HepG2 (cell line): Measurements from ENCODE around the gene NEDD8. TPM values are rescaled to one million over a fixed set of nuclear protein-coding genes. Genes with fewer than 3 reads are reported as not detected.

Experiments
- CENPX ChIP-seq: sonication (generic); formaldehyde crosslinking; IDR thresholded peaks from 2 replicates; pipeline ENCODE4 v1.9.0; 2021; ENCODE audit warnings: mild to moderate bottlenecking, missing genetic modification reagents, moderate library complexity
- KAT7 ChIP-seq: IDR thresholded peaks from 2 replicates; pipeline ENCODE4 v1.6.1; 2018; ENCODE audit warnings: borderline replicate concordance, missing compliant biosample characterization
- MIER2 ChIP-seq: IDR thresholded peaks from 2 replicates; pipeline ENCODE4 v1.6.1; 2016; ENCODE audit warnings: missing biosample characterization, missing genetic modification reagents
- NCOA5 ChIP-seq: sonication (generic); formaldehyde crosslinking; IDR thresholded peaks from 2 replicates; pipeline ENCODE4 v1.4.0; 2020; ENCODE audit warnings: missing genetic modification reagents
- NONO ChIP-seq, 2 experiments: fragments of 450-650 bp in 1 of 2; sonication (generic) in 1 of 2; formaldehyde crosslinking in 1 of 2; IDR thresholded peaks in 1 of 2; conservative IDR thresholded peaks in 1 of 2; 2 replicates each; pipeline versions ENCODE4 v1.6.1 to v1.8.0; 2017 to 2022; ENCODE audit warnings: mild to moderate bottlenecking in 1 of 2, missing genetic modification reagents in 1 of 2, moderate library complexity in 1 of 2
- RAD51 ChIP-seq: fragments of 450-650 bp; IDR thresholded peaks from 2 replicates; pipeline ENCODE4 v1.6.1; 2016; ENCODE audit warnings: borderline replicate concordance
- RFXAP ChIP-seq: sonication (generic); formaldehyde crosslinking; IDR thresholded peaks from 2 replicates; pipeline ENCODE4 v1.4.0; 2020; ENCODE audit warnings: missing genetic modification reagents, borderline replicate concordance
- SP140L ChIP-seq: sonication (generic); formaldehyde crosslinking; IDR thresholded peaks from 2 replicates; pipeline ENCODE4 v1.4.0; 2020; ENCODE audit warnings: missing genetic modification reagents, borderline replicate concordance
- SSRP1 ChIP-seq: IDR thresholded peaks from 2 replicates; pipeline ENCODE4 v1.6.1; 2016; ENCODE audit warnings: control low read depth
- ZBTB1 ChIP-seq: sonication (generic); formaldehyde crosslinking; IDR thresholded peaks from 2 replicates; pipeline ENCODE4 v1.4.0; 2020; ENCODE audit warnings: missing genetic modification reagents, borderline replicate concordance
- ZMYM2 ChIP-seq: sonication (generic); formaldehyde crosslinking; IDR thresholded peaks from 2 replicates; pipeline ENCODE4 v1.8.0; 2022; ENCODE audit warnings: mild to moderate bottlenecking, missing genetic modification reagents
- ZNF121 ChIP-seq: sonication (generic); formaldehyde crosslinking; IDR thresholded peaks from 2 replicates; pipeline ENCODE4 v1.5.0; 2020; ENCODE audit warnings: mild to moderate bottlenecking, missing genetic modification reagents
- ZNF207 ChIP-seq: fragments of 450-650 bp; IDR thresholded peaks from 2 replicates; pipeline ENCODE4 v1.6.1; 2016; ENCODE audit warnings: antibody characterized with exemption, borderline replicate concordance
- ZNF230 ChIP-seq: sonication (generic); formaldehyde crosslinking; IDR thresholded peaks from 2 replicates; pipeline ENCODE4 v1.4.0; 2020; ENCODE audit warnings: mild to moderate bottlenecking, missing genetic modification reagents
- ZNF792 ChIP-seq: IDR thresholded peaks from 2 replicates; pipeline ENCODE4 v1.6.1; 2016
- polyA plus RNA-seq, 8 experiments: library from polyadenylated mRNA; depleted of rRNA in 3 of 8; stranded (reverse) in 7 of 8; unstranded in 1 of 8; fragments of >200 nt; fragmentation: Illumina TruSeq in 4 of 8; extraction: Trizol in 4 of 8; gene quantifications; 2 replicates each; pipeline versions ENCODE4 v1.2.1 to v1.2.3, GENCODE V29; 2011 to 2016; ENCODE audit warnings: low read depth in 4 of 8, missing spikeins in 1 of 8, mixed read lengths in 1 of 8; ENCODE audit not compliant: insufficient read depth in 1 of 8
- total RNA-seq, 5 experiments: library from RNA; depleted of rRNA; stranded (reverse); fragments of >200 nt; fragmentation: Illumina TruSeq; extraction: Trizol; gene quantifications; 2 replicates each; pipeline ENCODE4 v1.2.3, GENCODE V29; 2016; ENCODE audit warnings: low read depth in 1 of 5
- TF ChIP-seq, protein P1 (sequence below): sonication (generic); formaldehyde crosslinking; IDR thresholded peaks from 2 replicates; pipeline ENCODE4 v1.4.0; 2020; ENCODE audit warnings: missing genetic modification reagents
- TF ChIP-seq, protein P2 (sequence below): IDR thresholded peaks from 2 replicates; pipeline ENCODE4 v1.6.1; 2016; ENCODE audit warnings: missing compliant biosample characterization, missing genetic modification reagents, borderline replicate concordance

NEDD8 gene
- total and polyA plus RNA-seq, 2 of the 13 experiments (the other 11 are each of a cell fraction or from before 2014, with no cell fraction given) = 535 to 713 TPM

DNA sequence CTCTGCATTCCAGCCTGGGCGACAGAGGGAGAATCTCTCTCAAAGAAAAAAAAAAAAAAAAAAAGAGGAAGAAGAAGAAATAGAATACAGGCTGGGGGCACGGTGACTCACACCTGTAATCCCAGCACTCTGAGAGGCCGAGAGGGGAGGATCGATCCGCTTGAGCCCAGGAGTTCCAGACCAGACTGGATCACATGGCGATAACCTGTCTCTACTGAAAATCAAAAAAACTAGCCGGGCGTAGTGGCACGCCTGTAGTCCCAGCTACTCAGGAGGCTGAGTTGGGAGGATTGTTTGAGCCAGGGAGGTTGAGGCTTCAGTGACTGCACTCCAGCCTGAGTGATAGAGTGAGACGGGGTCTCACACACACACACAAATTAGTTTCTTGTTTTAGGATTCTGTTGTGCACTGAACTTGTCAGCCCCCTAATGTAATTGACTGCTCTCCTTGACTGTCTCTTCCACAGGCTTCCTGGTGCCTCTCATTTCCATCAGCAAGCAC, 11.2 kb upstream of the NEDD8 start (continued):
- TF ChIP-seq, protein P1, sequence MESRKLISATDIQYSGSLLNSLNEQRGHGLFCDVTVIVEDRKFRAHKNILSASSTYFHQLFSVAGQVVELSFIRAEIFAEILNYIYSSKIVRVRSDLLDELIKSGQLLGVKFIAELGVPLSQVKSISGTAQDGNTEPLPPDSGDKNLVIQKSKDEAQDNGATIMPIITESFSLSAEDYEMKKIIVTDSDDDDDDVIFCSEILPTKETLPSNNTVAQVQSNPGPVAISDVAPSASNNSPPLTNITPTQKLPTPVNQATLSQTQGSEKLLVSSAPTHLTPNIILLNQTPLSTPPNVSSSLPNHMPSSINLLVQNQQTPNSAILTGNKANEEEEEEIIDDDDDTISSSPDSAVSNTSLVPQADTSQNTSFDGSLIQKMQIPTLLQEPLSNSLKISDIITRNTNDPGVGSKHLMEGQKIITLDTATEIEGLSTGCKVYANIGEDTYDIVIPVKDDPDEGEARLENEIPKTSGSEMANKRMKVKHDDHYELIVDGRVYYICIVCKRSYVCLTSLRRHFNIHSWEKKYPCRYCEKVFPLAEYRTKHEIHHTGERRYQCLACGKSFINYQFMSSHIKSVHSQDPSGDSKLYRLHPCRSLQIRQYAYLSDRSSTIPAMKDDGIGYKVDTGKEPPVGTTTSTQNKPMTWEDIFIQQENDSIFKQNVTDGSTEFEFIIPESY = 0 out of 2 replicates have a peak, but pooled peaks have one; percentile 35
- TF ChIP-seq, protein P2, sequence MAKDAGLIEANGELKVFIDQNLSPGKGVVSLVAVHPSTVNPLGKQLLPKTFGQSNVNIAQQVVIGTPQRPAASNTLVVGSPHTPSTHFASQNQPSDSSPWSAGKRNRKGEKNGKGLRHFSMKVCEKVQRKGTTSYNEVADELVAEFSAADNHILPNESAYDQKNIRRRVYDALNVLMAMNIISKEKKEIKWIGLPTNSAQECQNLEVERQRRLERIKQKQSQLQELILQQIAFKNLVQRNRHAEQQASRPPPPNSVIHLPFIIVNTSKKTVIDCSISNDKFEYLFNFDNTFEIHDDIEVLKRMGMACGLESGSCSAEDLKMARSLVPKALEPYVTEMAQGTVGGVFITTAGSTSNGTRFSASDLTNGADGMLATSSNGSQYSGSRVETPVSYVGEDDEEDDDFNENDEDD (CRISPR knock-in tag) = no peak
- TF ChIP-seq RFXAP (CRISPR knock-in tag) (0 out of 2 replicates have a peak, but pooled peaks have one; percentile 1), SSRP1 (0 out of 2 replicates have a peak, but pooled peaks have one; percentile 62), SP140L (CRISPR knock-in tag) (no peak), ZNF230 (CRISPR knock-in tag) (no peak), NONO (IDR thresholded peaks at IDR 0.05) (no peak), NONO (CRISPR knock-in tag; conservative IDR thresholded peaks at IDR 0.05) (no peak), RAD51 (peak; percentile 26; the same call in 1 of the 2 replicates), ZNF792 (CRISPR knock-in tag) (no peak), ZMYM2 (CRISPR knock-in tag) (peak; percentile 62; the same call in 1 of the 2 replicates), ZNF207 (no peak), ZBTB1 (CRISPR knock-in tag) (no peak), KAT7 (CRISPR knock-in tag) (peak; percentile 29; the same call in 1 of the 2 replicates), MIER2 (CRISPR knock-in tag) (no peak; the same call in 1 of the 2 replicates), NCOA5 (CRISPR knock-in tag) (0 out of 2 replicates have a peak, but pooled peaks have one; percentile 69), CENPX (CRISPR knock-in tag) (no peak), ZNF121 (no peak)
